ENCODE data around the gene MINDY2.
"Not testable (repeated sequence)": the region's sequence is repeated elsewhere in the genome, so short reads cannot be mapped to it uniquely, and the experiment has no call there.

MINDY2 gene

DNA sequence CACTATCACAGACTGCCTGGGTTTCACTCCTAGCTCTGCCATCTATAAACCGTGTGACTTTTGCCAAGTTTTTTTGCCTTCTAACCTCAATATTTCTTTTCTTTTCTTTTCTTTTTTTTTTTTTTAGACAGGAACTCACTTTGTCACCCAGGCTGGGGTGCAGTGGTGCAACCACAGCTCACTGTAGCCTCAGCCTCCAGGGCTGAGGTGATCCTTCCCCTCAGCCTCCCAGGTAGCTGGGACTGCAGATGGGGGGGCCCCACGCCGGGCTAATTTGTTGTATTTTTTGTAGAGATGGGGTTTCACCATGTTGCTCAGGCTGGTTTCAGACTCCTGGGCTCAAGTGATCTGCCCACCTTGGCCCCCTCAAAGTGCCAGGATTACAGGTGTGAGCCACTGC lies 18.4 kb upstream of the MINDY2 start:
- DNase-seq, result no peak

DNA sequence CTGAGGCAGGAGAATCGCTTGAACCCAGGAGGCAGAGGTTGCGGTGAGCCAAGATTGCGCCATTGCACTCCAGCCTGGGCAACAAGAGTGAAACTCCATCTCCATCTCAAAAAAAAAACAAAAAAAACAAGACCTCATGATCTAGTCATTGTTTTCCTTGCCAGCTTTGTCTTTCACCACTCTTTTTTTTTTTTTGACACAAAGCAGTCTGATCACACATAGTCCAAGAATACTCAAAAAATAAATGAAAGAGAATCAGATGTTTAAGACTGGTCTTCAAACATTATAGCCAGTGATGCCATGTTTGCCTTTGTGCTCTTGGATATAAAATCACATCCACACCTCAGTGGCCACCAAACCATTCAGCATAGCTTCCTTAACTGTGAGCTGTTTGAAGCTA lies 15.8 kb upstream of the MINDY2 start:
- DNase-seq, result no peak

DNA sequence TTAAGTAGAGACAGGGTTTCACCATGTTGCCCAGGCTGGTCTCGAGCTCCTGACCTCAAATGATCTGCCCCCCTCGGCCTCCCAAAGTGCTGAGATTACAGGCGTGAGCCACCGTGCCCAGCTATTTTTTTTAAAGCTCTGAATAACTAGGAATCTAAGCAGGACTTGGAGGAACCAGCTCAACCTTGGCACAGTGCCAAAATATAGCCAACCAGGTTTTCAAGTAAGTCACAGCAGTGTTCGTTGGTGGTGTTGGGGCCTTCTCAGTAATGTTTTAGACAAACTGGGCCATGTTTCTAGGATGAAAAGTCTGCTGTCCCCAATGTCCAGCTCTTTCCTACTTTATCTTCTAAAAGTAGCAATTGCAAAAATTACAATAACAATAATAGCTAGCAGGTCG lies 15.1 kb upstream of the MINDY2 start:
- no peak for DNase-seq

DNA sequence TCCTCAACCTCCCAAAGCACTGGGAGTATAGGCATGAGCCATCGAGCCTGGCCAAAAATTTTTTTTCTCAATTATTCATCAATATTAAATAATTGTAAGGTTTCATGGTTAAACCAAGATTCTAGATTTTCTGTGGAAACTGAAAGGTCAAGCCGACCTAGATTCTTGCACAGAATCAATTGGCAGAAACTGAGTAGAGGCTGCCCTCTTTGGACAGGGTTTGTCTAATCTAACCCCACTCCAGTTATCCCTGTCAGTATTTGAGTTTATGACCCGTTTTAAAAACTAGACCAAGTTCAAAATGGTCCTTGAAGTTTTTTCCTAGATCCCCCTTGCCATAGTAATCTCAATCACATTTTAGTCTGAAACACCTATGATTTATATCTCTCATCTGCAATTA lies 13.0 kb upstream of the MINDY2 start:
- no peak for DNase-seq

DNA sequence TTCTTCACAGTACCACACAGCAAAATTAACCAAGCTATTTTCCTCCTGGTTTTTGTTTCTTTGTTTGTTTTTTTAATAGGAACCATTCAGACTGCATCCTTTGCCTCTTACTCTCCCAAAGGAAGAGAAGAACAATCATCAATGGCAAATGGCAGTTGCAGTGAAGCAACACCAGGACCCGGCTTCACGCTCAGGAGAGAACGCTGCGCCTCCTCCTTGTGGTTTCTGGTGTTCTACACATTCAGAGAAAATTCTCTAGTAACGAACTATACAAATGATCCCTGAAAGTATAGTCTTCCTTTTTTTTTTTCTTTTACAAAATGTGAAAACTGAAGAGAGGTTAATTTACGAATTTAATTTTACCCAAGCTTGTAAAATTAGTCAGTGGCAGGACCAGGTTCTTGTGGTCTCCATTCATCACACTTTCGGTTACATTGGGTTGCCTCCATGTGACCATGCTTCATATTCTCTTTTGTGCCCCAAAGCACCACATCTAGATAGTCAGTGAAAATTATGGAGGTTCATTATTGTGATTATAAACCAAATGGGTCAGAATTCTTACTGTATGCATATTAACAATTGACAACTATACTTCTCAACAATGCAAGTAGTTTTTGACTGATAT lies 10.6 kb upstream of the MINDY2 start:
- no peak for DNase-seq

DNA sequence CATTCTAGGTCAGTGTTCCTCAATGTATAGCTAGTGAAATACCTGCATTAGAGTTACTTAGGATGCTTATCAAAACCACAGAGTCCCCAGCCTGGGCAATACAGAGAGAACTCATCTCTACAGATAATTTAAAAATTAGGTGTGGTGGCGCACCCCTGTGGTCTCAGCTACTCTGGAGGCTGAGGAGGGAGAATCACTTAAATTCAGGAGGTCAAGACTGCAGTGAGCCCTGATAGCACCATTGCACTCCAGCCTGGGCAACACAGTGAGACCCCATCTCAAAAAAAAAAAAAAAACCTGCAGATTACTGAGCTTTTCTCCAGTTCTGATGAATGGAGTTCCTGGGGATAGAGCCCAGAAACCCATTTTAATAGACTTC lies 10.1 kb upstream of the MINDY2 start:
- DNase-seq, result no peak

DNA sequence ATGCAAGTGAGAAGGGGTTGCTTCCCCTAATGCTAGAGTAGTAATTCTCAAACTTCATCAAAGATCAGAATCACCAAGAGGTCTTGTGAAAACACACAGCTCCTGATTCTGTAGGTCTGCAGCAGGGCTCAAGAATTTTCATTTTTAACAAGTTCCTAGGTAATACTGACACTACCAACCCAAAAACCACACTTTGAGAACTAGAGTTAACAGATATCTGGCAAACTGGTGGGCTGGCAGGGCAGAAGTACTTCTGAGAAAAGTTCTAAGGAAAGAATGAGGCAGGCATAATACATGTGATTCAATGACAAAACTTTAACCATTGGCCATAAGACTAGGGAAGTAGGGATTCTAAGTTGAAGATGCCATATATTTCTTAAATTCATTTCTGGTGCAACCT lies 8.8 kb upstream of the MINDY2 start:
- no peak for DNase-seq

DNA sequence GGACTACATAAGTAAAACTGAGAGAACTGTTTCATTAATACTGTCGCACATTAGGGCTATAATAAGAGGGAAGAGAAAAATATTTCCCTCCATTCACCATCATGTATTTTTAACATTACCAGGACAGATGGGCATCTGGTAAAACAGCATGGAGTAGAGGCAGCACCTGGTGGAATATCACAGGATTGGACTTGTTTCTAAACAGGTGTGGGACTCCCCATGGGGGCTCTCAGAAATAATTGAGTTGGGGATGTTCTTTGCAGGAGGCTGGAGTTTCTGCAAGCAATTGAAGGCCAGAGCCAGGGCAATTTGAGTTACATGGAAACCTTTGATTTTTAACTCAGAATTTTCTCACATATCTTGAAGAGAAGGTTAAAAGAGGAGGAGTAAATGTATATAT lies 8.4 kb upstream of the MINDY2 start:
- no peak for DNase-seq

DNA sequence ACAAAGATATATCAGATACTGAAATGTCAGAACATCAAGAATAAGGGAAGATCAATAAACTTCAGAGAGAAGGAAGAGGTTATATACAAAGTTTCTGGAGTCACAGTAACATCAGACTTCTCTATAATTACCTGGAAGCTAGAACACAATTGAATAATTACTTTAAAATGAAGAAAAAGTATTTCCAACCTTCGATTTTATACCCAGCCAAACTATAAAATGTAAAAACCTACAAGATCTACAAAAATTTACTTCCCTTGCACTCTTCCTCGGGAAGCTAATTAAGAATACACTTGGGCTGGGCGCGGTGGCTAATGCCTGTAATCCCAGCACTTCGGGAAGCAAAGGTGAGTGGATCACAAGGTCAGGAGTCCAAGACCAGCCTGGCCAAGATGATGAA lies 6.6 kb upstream of the MINDY2 start:
- no peak for DNase-seq

DNA sequence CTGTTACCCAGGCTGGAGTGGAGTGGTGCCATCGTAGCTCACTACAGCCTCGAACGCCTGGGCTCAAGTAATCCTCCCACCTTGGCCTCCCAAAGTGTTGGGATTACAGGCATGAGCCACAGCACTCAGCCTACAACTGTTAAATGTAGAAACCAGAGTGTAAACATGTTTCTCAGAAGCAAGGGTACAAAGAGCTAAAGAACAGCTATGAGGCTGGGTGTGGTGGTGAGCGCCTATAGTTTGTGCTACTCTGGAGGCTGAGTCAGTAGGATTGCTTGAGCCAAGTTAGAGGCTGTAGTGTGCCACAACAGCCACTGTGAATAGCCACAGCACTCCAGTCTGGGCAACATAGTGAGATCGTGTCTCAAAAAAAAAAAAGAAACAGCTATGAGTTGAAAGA lies 4.8 kb upstream of the MINDY2 start:
- no peak for DNase-seq

DNA sequence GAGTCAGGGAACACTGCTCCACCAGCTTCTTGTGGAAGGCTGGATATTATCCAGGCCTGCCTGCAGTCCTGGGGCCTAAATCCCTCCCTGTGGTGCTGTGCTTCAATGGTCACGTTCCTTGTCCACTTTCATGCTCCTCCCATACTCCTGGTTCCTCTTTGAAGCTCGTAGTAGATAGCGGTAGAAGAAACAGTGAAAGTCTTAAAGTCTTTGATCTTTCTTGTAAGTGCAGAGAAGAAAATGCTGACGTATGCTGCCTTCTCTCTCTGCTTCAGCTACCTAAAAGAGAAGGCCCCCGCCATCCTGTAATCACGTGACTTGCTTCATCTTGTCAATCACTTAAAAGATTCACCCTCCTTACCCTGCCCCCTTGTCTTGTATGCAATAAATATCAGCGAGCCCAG lies 2.5 kb upstream of the MINDY2 start:
- not testable (repeated sequence) for DNase-seq

DNA sequence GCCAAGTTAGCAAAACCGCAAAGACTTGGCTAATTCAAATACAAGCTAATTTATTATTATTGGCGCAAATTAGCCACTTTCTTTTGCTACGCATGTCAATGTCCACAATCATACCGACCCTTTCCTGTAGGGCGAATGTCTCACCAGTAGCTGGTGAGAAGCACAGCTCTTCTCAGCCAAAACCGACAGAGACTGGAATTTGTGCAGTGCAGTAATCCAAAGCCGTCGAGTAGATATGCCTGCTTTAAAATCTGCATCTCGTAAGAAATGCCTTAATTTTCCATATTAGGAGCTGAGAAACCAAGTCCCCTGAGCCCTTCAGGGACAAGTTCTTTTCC lies 614 bp upstream of the MINDY2 start:
- DNase-seq, result no peak

DNA sequence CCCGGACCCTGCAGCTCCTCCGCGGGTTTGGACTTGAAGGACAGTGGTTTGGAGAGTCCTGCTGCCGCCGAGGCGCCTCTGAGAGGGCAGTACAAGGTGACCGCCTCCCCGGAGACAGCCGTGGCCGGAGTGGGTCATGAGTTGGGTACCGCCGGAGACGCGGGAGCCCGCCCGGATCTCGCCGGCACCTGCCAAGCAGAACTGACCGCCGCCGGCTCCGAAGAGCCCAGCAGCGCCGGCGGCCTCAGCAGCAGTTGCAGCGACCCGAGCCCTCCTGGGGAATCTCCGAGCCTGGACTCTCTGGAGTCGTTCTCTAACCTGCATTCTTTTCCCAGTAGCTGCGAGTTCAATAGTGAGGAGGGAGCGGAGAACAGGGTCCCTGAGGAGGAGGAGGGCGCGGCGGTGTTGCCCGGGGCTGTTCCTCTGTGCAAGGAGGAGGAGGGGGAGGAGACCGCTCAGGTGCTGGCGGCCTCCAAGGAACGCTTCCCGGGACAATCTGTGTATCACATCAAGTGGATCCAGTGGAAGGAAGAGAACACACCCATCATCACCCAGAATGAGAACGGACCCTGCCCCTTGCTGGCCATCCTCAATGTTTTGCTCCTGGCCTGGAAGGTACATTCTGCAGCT lies 634 bp downstream of the MINDY2 start:
- DNase-seq, result no peak

DNA sequence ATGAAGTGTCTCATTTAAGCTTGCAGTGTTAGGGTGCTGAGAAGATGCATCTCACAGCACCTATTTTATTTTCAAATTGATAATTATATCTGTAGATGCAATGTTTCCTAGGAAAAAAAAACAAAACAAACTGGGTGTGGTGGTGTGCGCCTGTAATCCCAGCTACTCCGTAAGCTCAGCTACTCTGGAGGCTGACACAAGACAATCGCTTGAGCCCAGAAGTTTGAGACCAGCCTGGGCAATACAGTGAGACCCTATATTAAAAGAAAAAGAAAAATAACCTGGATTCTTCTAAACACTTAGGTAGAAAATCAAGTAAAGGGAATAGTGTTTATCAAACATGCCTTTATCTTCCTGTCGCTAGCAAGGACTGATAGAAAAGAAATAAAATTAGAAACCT lies 1.9 kb downstream of the MINDY2 start:
- DNase-seq, result no peak

DNA sequence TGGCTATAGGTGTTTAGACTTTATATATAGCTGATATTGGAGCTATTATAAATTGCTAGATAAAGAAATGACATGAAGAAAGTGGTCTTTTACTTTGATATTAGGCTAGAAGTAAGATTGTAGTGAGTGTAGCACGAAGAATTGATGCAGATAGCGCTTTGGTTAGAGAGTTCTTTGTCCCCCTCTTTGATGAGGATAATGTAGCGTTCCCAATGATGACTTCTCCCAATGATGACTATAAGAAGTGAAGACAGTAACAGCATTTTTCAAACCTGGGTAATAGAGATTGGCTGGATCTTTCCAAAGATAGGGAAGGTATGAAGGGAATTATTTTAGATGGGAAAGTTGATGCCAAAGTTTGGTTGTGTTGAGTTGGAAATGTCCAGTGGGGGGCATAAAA lies 4.3 kb downstream of the MINDY2 start:
- no peak for DNase-seq

DNA sequence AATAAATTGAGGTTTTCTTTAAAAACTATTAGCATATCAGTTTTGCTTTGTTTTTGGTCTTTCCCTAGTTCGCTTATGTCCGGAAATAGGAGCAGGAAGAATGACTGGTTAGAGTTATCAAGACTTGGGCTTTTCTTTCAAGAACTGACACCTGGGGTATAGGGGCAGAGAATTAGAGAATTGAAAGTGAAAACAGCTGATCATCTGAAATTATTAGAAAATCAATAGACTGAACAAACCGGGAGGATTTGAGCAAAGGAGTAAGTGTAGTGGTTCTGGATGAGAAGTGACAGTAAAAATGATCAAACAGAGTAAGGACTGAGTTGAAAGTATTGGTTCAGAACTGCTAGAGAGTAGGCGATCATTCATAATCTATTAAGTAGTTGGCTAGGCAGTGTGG lies 6.0 kb downstream of the MINDY2 start:
- DNase-seq, result no peak

DNA sequence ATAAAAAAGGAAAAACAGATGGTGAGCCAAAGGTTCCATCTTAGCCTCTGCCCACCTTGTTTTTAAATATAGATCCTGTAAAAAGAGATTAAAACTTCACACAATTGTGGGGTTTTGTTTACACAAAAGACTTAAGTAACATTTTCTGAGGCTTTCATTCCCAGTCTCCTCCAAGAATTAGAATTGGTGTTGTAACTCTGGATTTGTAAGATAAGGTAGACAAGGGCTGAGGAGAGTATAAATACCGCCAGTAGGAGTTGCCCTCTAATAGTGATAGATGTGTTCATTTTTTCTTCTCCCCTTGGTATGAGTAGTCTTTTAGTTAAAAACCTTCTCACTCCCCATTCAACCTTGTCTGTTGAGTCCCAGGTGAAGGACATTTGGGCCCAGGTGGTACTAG lies 8.5 kb downstream of the MINDY2 start:
- no peak for DNase-seq

DNA sequence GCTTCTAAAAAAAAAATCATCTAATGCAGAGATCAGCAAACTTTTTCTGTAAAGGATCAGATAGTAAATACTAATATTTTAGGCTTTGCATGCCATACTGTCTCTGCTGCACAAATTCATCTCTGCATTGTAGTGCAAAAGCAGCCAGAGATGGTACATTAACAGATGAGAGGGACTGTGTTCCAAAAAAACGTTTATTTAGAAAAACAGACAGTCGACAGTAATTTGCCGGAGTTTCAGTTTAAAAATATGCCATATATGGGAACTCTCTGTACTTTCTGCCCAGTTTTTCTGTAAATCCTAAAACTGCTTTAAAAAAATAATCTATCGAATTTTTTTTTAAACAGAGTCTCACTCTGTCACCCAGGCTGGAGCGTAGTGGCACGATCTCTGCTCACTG lies 14.3 kb downstream of the MINDY2 start:
- no peak for DNase-seq

DNA sequence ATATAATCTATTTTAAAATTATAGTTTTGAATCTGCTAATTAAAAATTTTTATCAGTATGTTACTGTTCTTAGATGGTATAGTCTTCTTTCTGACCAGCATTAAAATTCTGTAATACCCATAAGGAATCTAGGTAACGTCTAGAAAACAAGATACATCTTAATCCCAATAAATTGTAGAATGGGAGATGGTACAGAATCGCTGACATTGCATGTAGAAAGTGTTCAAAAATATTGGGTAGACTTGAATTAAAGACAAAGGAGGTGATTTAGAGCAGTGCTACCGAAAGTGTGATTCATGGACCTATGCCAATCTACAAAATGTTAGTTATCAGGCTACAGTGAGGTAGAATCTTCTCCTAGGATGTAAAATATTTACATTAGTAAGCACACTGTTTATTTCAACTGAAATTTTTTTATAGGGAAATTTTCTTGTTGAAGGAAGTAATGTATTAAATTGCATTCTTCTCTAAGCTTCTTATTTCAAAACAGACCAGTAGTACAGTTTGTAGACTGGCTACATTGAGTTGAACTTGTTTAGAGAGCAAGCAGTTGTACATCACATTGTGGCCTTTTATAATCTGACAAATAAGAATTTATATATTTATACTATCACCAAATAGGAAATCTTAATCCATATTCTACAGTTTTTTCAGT lies 17.1 kb downstream of the MINDY2 start:
- DNase-seq, result no peak

DNA sequence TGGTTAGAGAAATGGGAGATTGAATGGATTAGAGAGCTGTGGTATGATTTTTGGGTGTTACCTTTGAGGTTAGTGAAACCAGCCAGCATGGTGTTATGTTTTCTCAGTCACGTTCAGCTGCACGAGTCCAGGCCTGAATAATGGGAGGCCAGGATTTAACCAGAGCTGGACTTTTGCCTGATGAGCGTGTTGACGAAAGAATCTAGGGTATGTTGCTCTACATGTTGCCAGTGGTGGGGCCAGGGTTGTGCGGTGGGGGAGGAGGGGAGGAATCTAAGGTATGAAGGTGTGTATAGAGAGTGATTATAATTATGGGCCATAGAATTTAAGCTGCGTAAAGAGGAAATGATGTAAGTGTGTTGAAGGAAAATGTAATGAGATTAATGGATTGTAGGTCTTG lies 22.8 kb downstream of the MINDY2 start:
- no peak for DNase-seq

DNA sequence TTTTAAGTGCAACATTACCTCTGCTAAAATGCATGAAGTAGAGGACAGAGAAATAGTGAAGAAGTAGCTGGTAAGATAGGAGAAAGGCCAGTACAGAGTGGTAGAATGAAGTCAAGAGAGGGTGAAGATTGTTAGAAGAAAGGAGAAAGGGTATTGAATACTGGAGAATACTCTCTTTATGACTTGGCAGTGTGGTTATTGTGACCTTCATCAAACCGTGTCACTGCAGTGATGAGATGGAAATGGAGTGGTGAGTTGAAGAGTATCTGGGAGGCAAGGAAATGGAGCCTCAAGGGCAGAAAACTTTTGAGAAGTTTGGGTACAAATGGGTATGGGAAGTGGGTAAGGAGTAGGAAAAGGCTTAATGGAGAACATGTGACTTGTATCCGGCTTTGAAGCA lies 24.7 kb downstream of the MINDY2 start:
- no peak for DNase-seq

DNA sequence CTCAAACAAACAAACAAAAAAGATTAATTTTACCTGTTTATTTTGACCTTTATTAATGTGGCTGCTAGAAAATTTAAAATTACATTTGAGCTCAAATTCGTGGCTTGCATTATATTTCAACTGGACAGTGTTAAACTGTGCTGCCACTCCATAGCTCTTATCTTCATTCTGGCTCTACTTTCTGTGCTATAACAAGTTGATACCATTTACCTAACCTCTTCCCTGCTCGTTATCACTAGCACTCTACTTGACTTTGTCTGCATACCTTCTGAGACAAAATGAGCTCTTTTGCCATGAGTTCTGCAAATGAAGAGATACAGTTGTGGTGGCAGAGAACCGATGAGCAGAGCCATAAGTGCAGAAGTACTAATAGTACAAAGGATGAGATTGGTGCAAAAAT lies 26.4 kb downstream of the MINDY2 start:
- DNase-seq, result no peak

DNA sequence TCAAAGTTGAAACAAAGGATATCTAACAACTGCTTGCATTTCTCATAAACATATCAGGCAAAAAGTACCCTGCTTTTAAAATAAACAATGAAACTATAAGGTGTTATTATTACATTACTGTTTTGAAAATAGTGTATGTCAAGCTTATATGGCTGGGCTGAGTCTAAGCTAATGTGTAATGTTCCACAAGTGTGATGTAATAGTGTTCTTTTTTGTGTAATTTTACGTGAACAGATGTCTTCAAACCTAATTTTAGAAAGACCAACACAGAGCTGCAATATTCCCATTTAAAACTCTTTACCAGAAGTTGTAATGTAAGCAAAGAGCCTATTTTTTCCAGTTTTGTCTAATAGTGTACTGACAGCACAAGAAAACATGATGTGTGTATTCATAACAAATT lies 34.0 kb downstream of the MINDY2 start:
- DNase-seq, result no peak

DNA sequence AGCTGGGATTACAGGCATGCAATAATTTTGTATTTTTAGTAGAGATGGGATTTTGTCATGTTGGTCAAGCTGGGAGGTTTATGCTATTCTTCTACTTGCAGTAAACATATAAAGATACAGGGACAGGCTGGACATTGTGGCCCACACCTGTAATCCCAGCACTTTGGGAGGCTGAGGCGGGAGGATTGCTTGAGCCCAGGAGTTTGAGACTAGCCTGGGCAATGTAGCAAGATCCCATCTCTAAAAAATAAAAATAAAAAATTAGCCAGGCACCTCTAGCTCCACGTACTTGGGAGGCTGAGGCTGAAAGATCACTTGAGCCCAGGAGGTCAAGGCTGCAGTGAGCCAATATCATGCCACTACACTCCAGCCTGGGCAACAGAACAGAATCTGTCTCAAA lies 52.2 kb downstream of the MINDY2 start:
- not testable (repeated sequence) for DNase-seq

DNA sequence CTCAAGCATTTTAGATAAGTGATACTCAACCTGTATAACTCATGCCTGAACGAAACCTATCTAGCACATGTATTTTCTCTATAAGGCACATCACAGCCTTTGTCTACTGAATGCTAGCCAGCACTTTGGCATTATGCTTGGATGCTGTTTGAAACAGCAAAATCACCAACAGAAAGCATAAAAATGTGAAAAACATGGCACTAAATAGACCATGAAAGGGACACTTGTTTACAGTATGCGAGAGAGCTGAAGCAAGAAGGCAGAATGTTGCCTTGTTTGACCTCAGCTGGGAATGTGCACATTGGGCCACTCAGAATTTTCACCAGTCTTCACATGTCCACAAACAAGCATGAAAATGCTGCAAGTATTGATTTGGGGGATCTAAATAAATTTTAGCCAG lies 59.5 kb downstream of the MINDY2 start:
- no peak for DNase-seq
